A549 (cell line): ENCODE measurements around the gene DXO. TPM values are rescaled to one million over a fixed set of nuclear protein-coding genes. Genes with fewer than 3 reads are reported as not detected.
"Not testable (repeated sequence)": the region's sequence is repeated elsewhere in the genome, so short reads cannot be mapped to it uniquely, and the experiment has no call there.

Source experiments
- ATAC-seq, 2 experiments: fragments of 200-7000 bp in 1 of 2; fragments of >200 bp in 1 of 2; cut with Nextera tagmentation in 1 of 2; cut with Tn5 transposase in 1 of 2; 3 replicates each; pipeline versions ENCODE4 v1.8.0 to v1.9.1; 2018 to 2020; ENCODE audit warnings: mild to moderate bottlenecking in 1 of 2, moderate library complexity in 1 of 2
- CTCF ChIA-PET: fragments of 300-600 bp; sonication (Branson Sonifier 250); formaldehyde crosslinking; extraction: SDS; loops from one replicate; lab custom pipeline; 2021; ENCODE audit warnings: antibody characterized with exemption, inconsistent platforms; lab: Yijun Ruan, JAX
- POLR2A ChIA-PET: fragments of 350-600 bp; formaldehyde crosslinking; extraction: SDS; loops from one replicate; lab custom pipeline; 2021; ENCODE audit warnings: antibody characterized with exemption, inconsistent platforms; lab: Yijun Ruan, JAX
- DNase-seq, 2 experiments: peaks; one replicate each; pipeline versions ENCODE4 v3.0.0 to v3.0.0-alpha.2; 2011 to 2016; ENCODE audit warnings: low read depth in 1 of 2, low spot score in 1 of 2
- FAIRE-seq: peaks from 2 replicates; lab custom pipeline; 2011; peaks lifted over from hg19 to GRCh38; lab: Jason Lieb, UNC
- H3K27ac ChIP-seq, 2 experiments: fragments of >200 bp; sonication (Bioruptor Twin); formaldehyde crosslinking; 3 replicates each; pipeline ENCODE4 v1.5.1; 2016 to 2017
- H3K4me1 ChIP-seq: fragments of >200 bp; sonication (Bioruptor Twin); formaldehyde crosslinking; 3 replicates; pipeline ENCODE4 v1.6.1; 2016
- H3K4me2 ChIP-seq: fragments of >200 bp; sonication (Bioruptor Twin); formaldehyde crosslinking; 3 replicates; pipeline ENCODE4 v1.6.1; 2016
- H3K4me3 ChIP-seq: fragments of >200 bp; sonication (Bioruptor Twin); formaldehyde crosslinking; 3 replicates; pipeline ENCODE4 v1.5.1; 2016
- H3K9me3 ChIP-seq: fragments of >200 bp; sonication (Bioruptor Twin); formaldehyde crosslinking; 3 replicates; pipeline ENCODE4 v1.6.1; 2016
- CBX2 ChIP-seq: fragments of 200-600 bp; sonication (generic); IDR thresholded peaks from 2 replicates; pipeline ENCODE4 v1.6.1; 2016; ENCODE audit warnings: low read depth, mild to moderate bottlenecking, borderline replicate concordance
- CBX8 ChIP-seq: fragments of 200-600 bp; sonication (generic); IDR thresholded peaks from 2 replicates; pipeline ENCODE4 v1.6.1; 2016
- EHF ChIP-seq: fragments of 250-450 bp; sonication (Bioruptor Pico); IDR thresholded peaks from 2 replicates; pipeline ENCODE4 v1.5.0; 2020; ENCODE audit warnings: mild to moderate bottlenecking
- HDAC2 ChIP-seq: fragments of 200-600 bp; sonication (generic); IDR thresholded peaks from 2 replicates; pipeline ENCODE4 v1.6.1; 2016
- HEYL ChIP-seq: fragments of 250-450 bp; sonication (Bioruptor Pico); IDR thresholded peaks from 2 replicates; pipeline ENCODE4 v1.8.0; 2021; ENCODE audit warnings: mild to moderate bottlenecking, moderate library complexity
- HOXB13 ChIP-seq: fragments of 250-450 bp; sonication (Bioruptor Pico); IDR thresholded peaks from 2 replicates; pipeline ENCODE4 v1.5.0; 2020; ENCODE audit warnings: low read depth, mild to moderate bottlenecking, moderate library complexity
- JUN ChIP-seq, 2 experiments: fragments of >200 bp; sonication (Bioruptor Twin); formaldehyde crosslinking; IDR thresholded peaks; 2 replicates in 1 of 2; 3 replicates in 1 of 2; pipeline ENCODE4 v1.6.1; 2016 to 2017
- JUNB ChIP-seq: fragments of >200 bp; sonication (Bioruptor Twin); formaldehyde crosslinking; IDR thresholded peaks from 2 replicates; pipeline ENCODE4 v1.6.1; 2016
- KDM1A ChIP-seq: fragments of 200-600 bp; sonication (generic); IDR thresholded peaks from 2 replicates; pipeline ENCODE4 v1.6.1; 2016; ENCODE audit warnings: low read depth, mild to moderate bottlenecking
- MAFK ChIP-seq: fragments of 450-650 bp; IDR thresholded peaks from 2 replicates; pipeline ENCODE4 v1.6.1; 2014; ENCODE audit not compliant: partially characterized antibody
- MAZ ChIP-seq: fragments of 150-350 bp; IDR thresholded peaks from 2 replicates; pipeline ENCODE4 v1.6.1; 2014; ENCODE audit warnings: antibody characterized with exemption, low read depth, low read length, borderline replicate concordance
- MYC ChIP-seq: IDR thresholded peaks from 2 replicates; pipeline ENCODE4 v1.6.1; 2012; ENCODE audit warnings: mild to moderate bottlenecking, inconsistent platforms, low read length, improper control_type of control experiment, borderline replicate concordance
- POLR2A ChIP-seq: IDR thresholded peaks from 2 replicates; pipeline ENCODE4 v1.6.1; 2012; ENCODE audit warnings: mild to moderate bottlenecking, low read length
- RARB ChIP-seq: fragments of 250-450 bp; sonication (Bioruptor Pico); IDR thresholded peaks from 2 replicates; pipeline ENCODE4 v1.8.0; 2021; ENCODE audit warnings: mild to moderate bottlenecking, moderate library complexity
- RCOR1 ChIP-seq: fragments of 150-350 bp; IDR thresholded peaks from 2 replicates; pipeline ENCODE4 v1.6.1; 2014; ENCODE audit warnings: antibody characterized with exemption, low read length, low read depth
- RNF2 ChIP-seq: fragments of 200-600 bp; sonication (generic); IDR thresholded peaks from 2 replicates; pipeline ENCODE4 v1.6.1; 2016; ENCODE audit warnings: low read depth, mild to moderate bottlenecking, antibody characterized with exemption, moderate library complexity, borderline replicate concordance
- TP53 ChIP-seq: fragments of 250-450 bp; sonication (Bioruptor Pico); IDR thresholded peaks from 2 replicates; pipeline ENCODE4 v1.5.0; 2021; ENCODE audit warnings: mild to moderate bottlenecking, moderate library complexity
- ZSCAN20 ChIP-seq: fragments of 250-450 bp; sonication (Bioruptor Pico); IDR thresholded peaks from 2 replicates; pipeline ENCODE4 v1.8.0; 2022; ENCODE audit warnings: mild to moderate bottlenecking, moderate library complexity
- WGBS: methylation state at CpG from one replicate; pipeline ENCODE4 v1.1.6; 2017; ENCODE audit errors: missing lambda C conversion rate; 5-methylcytosine and 5-hydroxymethylcytosine counted together
- polyA plus RNA-seq, 4 experiments: library from polyadenylated mRNA; depleted of rRNA in 3 of 4; stranded (reverse); fragments of >200 nt; fragmentation: RNase III in 1 of 4; extraction: RNeasy Plus Mini Kit Qiagen cat#74134 plus additional on column Dnase treatment in 1 of 4; gene quantifications; 2 replicates in 3 of 4; 3 replicates in 1 of 4; pipeline ENCODE4 v1.2.3, GENCODE V29; 2011 to 2017
- TF ChIP-seq, protein P1 (sequence below): fragments of 150-350 bp; IDR thresholded peaks from 2 replicates; pipeline ENCODE4 v1.6.1; 2014; ENCODE audit warnings: low read depth, mild to moderate bottlenecking, low read length
- TF ChIP-seq, protein P2 (sequence below): fragments of 450-650 bp; IDR thresholded peaks from 2 replicates; pipeline ENCODE4 v1.6.1; 2014; ENCODE audit warnings: antibody characterized with exemption
- TF ChIP-seq, protein P3 (sequence below): fragments of >200 bp; sonication (Bioruptor Twin); formaldehyde crosslinking; IDR thresholded peaks from 3 replicates; pipeline ENCODE4 v1.5.1; 2016
- TF ChIP-seq, protein P4 (sequence below): fragments of 250-450 bp; sonication (Bioruptor Pico); IDR thresholded peaks from 2 replicates; pipeline ENCODE4 v1.5.0; 2020; ENCODE audit warnings: low read depth, mild to moderate bottlenecking, moderate library complexity
- TF ChIP-seq, protein P5 (sequence below): fragments of 250-450 bp; sonication (Bioruptor Pico); IDR thresholded peaks from 2 replicates; pipeline ENCODE4 v1.5.0; 2021; ENCODE audit warnings: mild to moderate bottlenecking, moderate library complexity, borderline replicate concordance

The DXO gene
- polyA plus RNA-seq, 2 of the 4 experiments (the other 2 are of a cell fraction), result 12.7 to 15.6 TPM

DNA sequence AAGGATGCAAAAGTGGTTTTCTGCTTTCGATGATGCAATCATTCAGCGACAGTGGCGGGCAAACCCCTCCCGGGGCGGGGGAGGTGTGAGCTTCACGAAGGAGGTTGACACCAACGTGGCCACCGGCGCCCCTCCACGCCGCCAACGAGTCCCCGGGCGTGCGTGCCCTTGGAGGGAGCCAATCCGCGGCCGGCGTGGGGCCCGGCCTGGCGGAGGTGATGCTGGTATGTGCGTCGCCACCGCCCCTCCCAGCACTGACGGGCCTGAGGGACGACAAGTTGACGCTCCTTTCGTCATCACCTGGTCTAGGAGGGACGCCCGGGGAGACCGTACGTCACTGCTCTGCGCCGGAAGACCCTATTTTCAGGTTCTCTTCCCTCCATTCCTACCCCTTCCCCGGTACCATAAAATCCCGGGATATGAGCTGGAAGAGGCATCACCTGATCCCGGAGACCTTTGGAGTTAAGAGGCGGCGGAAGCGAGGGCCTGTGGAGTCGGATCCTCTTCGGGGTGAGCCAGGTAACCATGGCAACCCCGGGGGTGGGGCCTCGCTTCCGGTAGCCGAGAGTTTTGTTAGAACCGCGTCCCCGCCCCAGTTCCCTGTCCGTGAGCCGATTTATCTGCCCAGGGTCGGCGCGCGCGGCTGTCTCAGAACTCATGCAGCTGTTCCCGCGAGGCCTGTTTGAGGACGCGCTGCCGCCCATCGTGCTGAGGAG is at the start of gene DXO (continued):
- 0 out of 2 replicates have a peak, but pooled peaks have one; percentile 7 for TF ChIP-seq MAZ
- no peak for TF ChIP-seq RNF2
- TF ChIP-seq, protein P1, sequence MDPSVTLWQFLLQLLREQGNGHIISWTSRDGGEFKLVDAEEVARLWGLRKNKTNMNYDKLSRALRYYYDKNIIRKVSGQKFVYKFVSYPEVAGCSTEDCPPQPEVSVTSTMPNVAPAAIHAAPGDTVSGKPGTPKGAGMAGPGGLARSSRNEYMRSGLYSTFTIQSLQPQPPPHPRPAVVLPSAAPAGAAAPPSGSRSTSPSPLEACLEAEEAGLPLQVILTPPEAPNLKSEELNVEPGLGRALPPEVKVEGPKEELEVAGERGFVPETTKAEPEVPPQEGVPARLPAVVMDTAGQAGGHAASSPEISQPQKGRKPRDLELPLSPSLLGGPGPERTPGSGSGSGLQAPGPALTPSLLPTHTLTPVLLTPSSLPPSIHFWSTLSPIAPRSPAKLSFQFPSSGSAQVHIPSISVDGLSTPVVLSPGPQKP, result 0 out of 2 replicates have a peak, but pooled peaks have one; percentile 15
- TF ChIP-seq JUN (IDR thresholded peaks at IDR 0.05), result peak in 1 of 2 experiments; percentile 70; a peak in 1 of 5 replicates
- no peak for TF ChIP-seq HEYL (CRISPR knock-in tag)
- no peak for TF ChIP-seq CBX2
- no peak for TF ChIP-seq KDM1A
- TF ChIP-seq EHF, result no peak
- TF ChIP-seq, protein P2, sequence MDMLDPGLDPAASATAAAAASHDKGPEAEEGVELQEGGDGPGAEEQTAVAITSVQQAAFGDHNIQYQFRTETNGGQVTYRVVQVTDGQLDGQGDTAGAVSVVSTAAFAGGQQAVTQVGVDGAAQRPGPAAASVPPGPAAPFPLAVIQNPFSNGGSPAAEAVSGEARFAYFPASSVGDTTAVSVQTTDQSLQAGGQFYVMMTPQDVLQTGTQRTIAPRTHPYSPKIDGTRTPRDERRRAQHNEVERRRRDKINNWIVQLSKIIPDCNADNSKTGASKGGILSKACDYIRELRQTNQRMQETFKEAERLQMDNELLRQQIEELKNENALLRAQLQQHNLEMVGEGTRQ, result 0 out of 2 replicates have a peak, but pooled peaks have one; percentile 15
- TF ChIP-seq POLR2A, result no peak
- no peak for TF ChIP-seq CBX8
- TF ChIP-seq HOXB13, result no peak
- no peak for TF ChIP-seq RARB
- TF ChIP-seq, protein P3, sequence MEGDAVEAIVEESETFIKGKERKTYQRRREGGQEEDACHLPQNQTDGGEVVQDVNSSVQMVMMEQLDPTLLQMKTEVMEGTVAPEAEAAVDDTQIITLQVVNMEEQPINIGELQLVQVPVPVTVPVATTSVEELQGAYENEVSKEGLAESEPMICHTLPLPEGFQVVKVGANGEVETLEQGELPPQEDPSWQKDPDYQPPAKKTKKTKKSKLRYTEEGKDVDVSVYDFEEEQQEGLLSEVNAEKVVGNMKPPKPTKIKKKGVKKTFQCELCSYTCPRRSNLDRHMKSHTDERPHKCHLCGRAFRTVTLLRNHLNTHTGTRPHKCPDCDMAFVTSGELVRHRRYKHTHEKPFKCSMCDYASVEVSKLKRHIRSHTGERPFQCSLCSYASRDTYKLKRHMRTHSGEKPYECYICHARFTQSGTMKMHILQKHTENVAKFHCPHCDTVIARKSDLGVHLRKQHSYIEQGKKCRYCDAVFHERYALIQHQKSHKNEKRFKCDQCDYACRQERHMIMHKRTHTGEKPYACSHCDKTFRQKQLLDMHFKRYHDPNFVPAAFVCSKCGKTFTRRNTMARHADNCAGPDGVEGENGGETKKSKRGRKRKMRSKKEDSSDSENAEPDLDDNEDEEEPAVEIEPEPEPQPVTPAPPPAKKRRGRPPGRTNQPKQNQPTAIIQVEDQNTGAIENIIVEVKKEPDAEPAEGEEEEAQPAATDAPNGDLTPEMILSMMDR, result no peak
- TF ChIP-seq TP53 (CRISPR knock-in tag), result no peak
- TF ChIP-seq, protein P4, sequence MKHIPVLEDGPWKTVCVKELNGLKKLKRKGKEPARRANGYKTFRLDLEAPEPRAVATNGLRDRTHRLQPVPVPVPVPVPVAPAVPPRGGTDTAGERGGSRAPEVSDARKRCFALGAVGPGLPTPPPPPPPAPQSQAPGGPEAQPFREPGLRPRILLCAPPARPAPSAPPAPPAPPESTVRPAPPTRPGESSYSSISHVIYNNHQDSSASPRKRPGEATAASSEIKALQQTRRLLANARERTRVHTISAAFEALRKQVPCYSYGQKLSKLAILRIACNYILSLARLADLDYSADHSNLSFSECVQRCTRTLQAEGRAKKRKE (CRISPR knock-in tag), result no peak
- no peak for TF ChIP-seq MAFK
- peak; percentile 53; the same call in 1 of the 2 replicates for TF ChIP-seq MYC
- no peak for TF ChIP-seq ZSCAN20 (CRISPR knock-in tag)
- no peak for TF ChIP-seq JUNB
- TF ChIP-seq, protein P5, sequence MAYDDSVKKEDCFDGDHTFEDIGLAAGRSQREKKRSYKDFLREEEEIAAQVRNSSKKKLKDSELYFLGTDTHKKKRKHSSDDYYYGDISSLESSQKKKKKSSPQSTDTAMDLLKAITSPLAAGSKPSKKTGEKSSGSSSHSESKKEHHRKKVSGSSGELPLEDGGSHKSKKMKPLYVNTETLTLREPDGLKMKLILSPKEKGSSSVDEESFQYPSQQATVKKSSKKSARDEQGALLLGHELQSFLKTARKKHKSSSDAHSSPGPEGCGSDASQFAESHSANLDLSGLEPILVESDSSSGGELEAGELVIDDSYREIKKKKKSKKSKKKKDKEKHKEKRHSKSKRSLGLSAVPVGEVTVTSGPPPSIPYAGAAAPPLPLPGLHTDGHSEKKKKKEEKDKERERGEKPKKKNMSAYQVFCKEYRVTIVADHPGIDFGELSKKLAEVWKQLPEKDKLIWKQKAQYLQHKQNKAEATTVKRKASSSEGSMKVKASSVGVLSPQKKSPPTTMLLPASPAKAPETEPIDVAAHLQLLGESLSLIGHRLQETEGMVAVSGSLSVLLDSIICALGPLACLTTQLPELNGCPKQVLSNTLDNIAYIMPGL (CRISPR knock-in tag), result no peak
- no peak for TF ChIP-seq RCOR1
- no peak for TF ChIP-seq HDAC2

DNA sequence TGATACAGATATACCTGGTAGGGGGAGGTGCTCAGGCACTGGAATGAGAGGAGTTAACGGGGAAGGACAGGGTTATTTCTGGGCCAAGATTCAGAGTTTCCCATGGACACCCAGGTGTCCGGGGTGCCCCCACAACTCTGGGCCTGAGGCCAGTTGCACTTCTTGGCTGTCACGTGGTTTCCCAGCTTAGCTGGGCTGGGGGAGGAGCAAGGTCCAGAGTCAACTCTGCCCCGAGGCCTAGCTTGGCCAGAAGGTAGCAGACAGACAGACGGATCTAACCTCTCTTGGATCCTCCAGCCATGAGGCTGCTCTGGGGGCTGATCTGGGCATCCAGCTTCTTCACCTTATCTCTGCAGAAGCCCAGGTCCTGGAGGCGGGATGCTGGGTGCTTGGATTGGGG is 42.6 kb upstream of the DXO start, which contains the start of gene C4B:
Gene C4B (plus strand): TSS at position 249 of the 400 bp plus-strand sequence. CDS start 51 bp downstream, at position 300.
- no CpG with 5 or more reads among the region's 6 CpGs for WGBS
- DNase-seq, H3K4me3 ChIP-seq, H3K4me2 ChIP-seq, H3K4me1 ChIP-seq, H3K9me3 ChIP-seq, ATAC-seq, FAIRE-seq, POLR2A ChIA-PET, H3K27ac ChIP-seq, CTCF ChIA-PET: not testable (repeated sequence)

DNA sequence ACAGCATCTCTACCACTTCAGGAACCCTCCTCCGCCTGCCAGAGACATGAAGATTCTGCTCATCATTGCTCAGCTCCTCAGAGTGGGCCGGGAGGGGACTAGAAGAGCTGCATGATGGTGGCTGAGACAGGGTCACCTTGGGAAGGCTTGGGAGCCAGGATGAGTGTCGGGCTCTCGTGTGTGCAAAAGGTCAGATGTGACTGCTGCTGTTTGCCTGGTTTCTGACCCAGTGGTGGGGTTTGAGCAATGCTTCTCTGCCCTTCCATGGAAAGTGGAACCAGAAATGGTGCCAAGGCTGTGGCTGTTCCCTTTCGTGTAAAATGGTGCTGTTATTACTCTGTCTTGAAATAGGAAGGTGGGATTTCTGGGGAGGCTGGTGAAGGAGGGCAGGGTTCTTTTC is 41.8 kb upstream of the DXO start:
- ATAC-seq, H3K4me3 ChIP-seq, CTCF ChIA-PET, H3K27ac ChIP-seq, H3K4me2 ChIP-seq, POLR2A ChIA-PET, H3K9me3 ChIP-seq, DNase-seq, FAIRE-seq, H3K4me1 ChIP-seq: not testable (repeated sequence)
- WGBS, result no CpG with 5 or more reads among the region's 5 CpGs

DNA sequence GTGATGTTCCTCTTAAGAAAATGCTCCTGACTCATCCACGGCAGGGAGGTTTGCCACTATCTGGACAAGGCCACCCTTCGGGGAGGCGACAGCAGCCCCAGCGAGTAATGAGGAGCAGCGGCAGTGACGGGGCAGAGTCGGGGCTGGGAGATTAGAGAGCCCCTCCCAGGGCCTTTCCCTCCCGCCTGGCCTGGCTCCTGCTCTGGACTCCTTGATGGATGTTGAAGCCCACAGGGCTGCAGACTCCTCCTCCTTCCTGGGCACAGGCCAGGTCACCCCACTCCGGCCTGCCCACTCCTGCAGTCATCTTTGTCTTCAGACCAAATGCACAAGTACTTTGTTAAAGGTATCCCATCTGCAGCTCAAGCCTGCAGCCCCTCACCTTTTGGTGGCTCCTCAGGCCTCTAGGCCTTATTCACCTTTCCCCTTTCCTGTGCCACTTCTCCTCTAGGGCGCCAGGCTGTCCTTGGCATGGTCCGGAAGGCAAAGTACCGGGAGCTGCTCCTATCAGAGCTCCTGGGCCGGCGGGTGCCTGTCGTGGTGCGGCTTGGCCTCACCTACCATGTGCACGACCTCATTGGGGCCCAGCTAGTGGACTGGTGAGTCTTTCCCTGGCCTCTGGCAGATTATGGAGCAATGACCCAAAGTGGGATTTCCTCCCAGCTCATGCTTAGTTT is 41.1 kb upstream of the DXO start:
- H3K4me1 ChIP-seq, CTCF ChIA-PET, H3K9me3 ChIP-seq, H3K4me2 ChIP-seq, H3K27ac ChIP-seq, DNase-seq, H3K4me3 ChIP-seq, FAIRE-seq, ATAC-seq, POLR2A ChIA-PET: not testable (repeated sequence)
- WGBS, result 74% methylated on average over 4 of the region's 17 CpGs
